Midbrain (tissue), 1 donor: Measurements from ENCODE around the gene ZNF726.
"Not testable (repeated sequence)": the region's sequence is repeated elsewhere in the genome, so short reads cannot be mapped to it uniquely, and the experiment has no call there.

Experiments
- DNase-seq: peaks from one replicate; lab custom pipeline; 2025; lab: John Stamatoyannopoulos, UW

ZNF726 gene

DNA sequence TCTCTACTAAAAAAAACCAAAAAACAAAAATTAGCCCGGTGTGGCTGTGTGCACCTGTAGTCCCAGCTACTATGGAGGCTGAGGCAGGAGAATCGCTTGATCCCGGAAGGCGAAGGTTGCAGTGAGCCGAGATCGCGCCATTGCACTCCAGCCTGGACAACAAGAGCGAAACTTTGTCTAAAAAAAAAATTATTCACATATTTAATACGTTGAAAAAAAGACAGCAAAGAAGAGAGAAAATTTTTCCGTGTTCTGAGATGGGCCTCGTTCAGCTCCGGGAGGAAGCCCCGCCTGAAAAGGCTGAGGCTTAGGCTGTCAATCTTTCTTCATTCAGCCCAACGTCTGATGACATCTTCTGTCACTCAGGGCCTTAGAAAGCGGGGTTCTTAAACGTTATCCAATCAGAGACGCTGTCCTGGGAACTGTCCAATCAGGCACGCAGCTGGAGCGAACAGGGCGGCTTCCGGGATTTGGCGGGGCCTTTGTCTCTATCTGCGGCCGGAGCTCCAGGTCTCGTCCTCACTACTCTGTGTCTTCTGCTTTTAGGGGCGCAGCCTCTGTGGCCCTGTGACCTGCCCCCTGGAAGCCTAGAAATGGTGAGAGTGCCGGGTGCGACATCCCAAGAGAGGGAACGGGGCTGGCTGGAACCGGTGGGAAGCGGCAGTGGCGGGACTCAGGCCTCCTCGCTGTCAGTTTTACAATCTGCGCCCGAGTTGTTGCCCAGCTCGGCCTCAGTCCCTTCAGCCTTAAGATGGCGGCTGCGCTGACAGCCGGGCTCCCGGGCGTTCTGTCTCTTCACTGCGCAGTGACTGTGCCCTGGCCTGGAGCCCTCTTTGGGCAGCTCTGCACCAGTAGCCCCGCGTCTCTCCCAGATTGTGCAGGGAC, at the start of gene ZNF726:
Gene ZNF726 (plus strand): TSS at position 485 of the 885 bp plus-strand sequence. CDS start 109 bp downstream, at position 594.
- peak; percentile 95 for DNase-seq

DNA sequence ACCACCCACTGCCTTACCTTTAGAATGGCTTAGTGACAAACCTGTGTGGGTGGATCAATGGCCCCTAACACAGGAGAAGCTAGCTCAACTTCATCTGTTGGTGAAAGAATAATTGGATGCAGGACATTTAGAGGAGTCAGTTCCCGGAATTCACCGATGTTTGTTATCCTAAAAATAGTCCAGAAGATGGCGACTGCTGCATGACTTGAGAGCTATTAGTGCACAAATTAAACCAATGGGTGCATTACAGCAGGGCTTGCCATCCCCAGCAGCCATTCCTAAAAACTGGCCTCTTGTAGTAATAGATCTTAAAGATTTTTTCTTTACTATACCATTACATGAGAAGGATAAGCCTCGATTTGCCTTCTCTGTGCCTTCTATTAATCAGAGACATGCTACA, 46.8 kb upstream of the ZNF726 start:
- DNase-seq: no peak

DNA sequence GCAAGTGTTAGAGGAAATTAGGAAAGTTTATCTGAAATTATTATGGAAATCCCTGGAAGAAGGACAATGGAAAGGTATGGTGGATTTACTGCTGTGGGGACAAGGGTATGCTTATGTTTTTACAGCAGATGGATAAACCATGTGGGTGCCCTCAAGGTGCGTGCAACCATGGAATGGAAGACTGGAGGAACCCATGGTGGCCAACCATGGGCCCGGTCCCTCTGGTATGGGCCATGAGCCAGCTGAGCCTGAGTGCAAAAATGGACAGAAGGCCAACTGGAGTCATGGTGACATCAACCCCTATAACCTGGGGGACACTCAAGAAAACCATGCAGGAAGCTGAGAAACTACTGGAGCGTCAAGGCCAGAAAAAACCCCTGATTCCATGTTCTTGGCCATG, 46.1 kb upstream of the ZNF726 start:
- no peak for DNase-seq

GRCh38 chr19:23872282-23872919, 42.3 kb upstream of the ZNF726 start:
- DNase-seq: no peak

- no peak for DNase-seq
Observed at GRCh38 chr19:23876261-23876660, 38.4 kb upstream of the ZNF726 start.

DNA sequence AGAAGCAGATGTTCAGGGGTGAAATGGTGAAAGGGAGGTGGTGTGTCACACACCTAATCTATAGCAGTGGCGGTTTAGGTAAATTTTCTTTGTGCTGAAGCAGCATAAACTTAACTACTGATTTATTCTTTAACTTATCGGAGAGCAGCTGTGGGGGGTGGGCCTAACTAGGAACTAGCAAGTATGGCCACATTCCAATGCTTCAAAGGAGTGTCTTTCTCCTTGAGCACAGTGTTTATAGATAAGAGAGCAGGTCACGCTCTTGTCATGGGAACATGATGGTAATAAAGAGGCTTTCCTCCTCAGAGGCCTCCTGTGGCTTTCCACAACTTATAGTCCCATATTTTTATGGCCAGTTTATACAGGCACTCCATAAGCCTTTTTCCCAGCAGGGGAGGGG, 37.9 kb upstream of the ZNF726 start:
- DNase-seq: not testable (repeated sequence)

- no peak for DNase-seq
Observed at GRCh38 chr19:23882493-23882892, 32.2 kb upstream of the ZNF726 start.

- DNase-seq: no peak
Observed at GRCh38 chr19:23884363-23884762, 30.3 kb upstream of the ZNF726 start.

DNA sequence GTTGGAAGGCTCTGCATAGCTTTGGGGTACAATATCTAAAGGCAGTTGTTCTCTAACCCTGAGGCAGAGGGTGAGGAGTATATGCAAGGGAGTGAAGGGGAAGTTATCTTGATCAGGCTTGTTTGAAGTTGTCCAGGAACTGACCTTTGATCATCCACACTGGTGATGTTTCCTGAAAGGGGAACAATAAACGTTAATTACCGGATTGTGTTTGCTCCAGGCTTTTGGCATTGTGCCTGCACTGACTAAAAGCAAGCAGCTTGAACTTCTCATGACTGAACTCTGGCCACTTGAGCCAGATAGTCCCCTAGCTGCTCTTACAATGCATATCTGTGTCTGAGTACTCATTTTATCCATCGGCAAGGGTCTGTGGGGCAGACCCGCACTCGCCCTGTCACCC, 27.0 kb upstream of the ZNF726 start:
- no peak for DNase-seq

- DNase-seq: not testable (repeated sequence)
Observed at GRCh38 chr19:23896096-23896495, 18.6 kb upstream of the ZNF726 start.

DNA sequence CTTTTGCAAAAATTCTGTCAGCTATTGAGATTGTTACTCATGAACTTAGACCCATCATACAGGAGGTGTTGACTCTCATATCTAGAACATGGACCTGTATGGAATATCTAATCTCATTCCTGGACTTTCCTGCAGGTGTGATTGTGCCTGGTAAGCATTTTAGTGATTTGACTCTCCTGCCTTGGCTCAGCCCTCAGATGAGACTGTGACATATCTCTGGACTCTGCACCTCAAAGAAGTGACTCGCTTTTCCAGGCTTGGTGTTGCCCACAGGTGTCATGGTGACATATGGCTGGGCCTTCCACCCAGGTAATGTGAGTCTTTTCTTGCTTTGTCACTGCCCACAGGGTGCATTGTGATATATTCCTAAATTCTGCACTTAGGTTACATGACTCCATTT, 17.8 kb upstream of the ZNF726 start:
- DNase-seq: no peak

DNA sequence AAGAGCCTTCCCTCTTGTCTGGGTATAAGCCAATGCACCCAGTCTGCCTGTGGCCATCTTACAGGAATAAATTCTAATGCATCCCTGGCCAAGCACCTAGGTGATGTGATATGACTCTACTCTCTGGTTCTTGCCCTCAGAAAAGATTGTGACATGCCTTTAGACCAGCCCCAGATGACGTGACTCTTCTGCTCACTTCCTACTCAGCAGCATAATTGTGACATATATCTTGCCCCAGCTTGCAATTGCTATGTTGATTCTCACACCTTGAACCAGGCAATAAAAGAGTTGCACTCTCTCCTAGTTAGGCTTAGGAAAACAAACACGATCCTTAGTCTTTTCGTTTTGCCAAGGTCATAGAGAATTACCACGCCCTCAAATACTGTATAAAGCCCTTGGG, 13.3 kb upstream of the ZNF726 start:
- no peak for DNase-seq

GRCh38 chr19:23904406-23904805, 10.3 kb upstream of the ZNF726 start:
- DNase-seq: no peak

GRCh38 chr19:23905771-23906170, 8.9 kb upstream of the ZNF726 start:
- DNase-seq: no peak

GRCh38 chr19:23906835-23907234, 7.9 kb upstream of the ZNF726 start:
- no peak for DNase-seq

GRCh38 chr19:23908165-23908564, 6.5 kb upstream of the ZNF726 start:
- no peak for DNase-seq

DNA sequence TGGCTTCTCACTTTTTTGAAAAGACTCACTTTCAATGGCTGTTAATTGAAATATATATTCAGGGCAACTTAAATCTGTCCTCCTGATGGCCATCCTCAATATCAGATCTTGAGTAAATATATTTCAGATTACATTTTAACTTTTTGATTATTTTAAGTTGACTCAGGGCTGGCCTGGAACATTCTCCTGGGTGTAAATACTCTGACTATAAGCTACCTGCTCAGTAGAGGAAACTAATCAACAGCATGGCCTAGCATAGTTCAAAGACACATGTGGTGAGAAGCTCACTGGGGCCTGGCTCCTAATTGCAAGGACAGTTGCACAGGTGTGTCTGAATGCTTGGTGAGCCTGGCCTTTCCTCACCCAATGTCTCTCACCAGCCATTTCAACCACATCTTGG, 5.5 kb upstream of the ZNF726 start:
- no peak for DNase-seq

- no peak for DNase-seq
Observed at GRCh38 chr19:23913931-23914330, 755 bp upstream of the ZNF726 start.

DNA sequence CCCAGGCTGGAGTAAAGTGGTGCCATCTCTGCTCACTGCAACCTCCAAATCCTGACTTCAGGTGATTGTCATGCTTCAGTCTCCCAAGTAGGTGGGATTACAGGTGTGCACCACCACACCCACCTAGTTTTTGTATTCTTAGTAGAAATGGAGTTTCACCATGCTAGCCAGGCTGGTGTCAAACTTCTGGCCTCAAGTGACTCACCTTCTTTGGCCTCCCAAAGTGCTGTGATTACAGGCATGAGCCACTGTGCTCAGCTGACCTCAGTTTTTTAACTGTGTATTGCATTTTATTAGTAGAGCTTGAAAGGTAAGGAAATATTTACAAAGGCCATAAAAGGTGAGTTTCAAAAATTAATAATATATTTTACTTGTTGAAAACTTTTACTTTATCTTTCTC, 2.3 kb downstream of the ZNF726 start:
- no peak for DNase-seq

GRCh38 chr19:23917856-23918255, 3.2 kb downstream of the ZNF726 start:
- DNase-seq: no peak

DNA sequence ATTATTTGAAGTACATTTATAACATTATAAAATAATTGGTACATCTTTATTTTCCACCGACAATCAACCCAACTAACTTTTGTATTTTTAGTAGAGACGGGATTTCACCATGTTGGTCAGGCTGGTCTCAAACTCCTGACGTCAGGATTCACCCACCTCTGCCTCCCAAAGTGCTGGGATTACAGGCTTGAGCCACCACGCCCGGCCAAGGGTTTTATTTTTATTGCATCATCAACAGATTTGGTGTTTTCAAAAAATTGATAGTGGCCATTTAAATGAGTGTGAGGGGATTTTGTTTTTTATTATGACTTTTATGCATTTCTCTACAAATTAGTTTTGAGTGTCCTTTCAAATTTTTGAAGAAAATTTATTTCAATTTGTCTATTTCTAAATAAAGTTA, 10.6 kb downstream of the ZNF726 start:
- DNase-seq: no peak

- DNase-seq: no peak
Observed at GRCh38 chr19:23932878-23933277, 18.2 kb downstream of the ZNF726 start.

DNA sequence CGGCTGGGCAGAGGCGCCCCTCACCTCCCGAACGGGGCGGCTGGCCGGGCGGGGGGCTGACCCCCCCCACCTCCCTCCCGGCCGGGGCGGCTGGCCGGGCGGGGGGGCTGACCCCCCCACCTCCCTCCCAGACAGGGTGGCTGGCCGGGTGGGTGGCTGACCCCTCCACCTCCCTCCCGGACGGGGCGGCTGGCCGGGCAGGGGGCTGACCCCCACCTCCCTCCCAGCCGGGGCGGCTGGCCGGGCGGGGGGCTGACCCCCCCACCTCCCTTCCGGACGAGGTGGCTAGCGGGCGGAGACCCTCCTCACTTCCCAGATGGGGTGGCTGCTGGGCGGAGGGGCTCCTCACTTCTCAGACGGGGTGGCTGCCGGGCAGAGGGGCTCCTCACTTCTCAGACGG, 22.3 kb downstream of the ZNF726 start:
- not testable (repeated sequence) for DNase-seq
